Measurements from ENCODE around the gene RXFP2. TPM values are rescaled to one million over a fixed set of nuclear protein-coding genes. Genes with fewer than 3 reads are reported as not detected.

Gene RXFP2, protein sequence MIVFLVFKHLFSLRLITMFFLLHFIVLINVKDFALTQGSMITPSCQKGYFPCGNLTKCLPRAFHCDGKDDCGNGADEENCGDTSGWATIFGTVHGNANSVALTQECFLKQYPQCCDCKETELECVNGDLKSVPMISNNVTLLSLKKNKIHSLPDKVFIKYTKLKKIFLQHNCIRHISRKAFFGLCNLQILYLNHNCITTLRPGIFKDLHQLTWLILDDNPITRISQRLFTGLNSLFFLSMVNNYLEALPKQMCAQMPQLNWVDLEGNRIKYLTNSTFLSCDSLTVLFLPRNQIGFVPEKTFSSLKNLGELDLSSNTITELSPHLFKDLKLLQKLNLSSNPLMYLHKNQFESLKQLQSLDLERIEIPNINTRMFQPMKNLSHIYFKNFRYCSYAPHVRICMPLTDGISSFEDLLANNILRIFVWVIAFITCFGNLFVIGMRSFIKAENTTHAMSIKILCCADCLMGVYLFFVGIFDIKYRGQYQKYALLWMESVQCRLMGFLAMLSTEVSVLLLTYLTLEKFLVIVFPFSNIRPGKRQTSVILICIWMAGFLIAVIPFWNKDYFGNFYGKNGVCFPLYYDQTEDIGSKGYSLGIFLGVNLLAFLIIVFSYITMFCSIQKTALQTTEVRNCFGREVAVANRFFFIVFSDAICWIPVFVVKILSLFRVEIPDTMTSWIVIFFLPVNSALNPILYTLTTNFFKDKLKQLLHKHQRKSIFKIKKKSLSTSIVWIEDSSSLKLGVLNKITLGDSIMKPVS
- polyA plus RNA-seq (2013, experiment 1 of 2; ENCODE audit: insufficient read length), result not detected
- polyA plus RNA-seq (2013, experiment 2 of 2; ENCODE audit: insufficient read length), result not detected

DNA sequence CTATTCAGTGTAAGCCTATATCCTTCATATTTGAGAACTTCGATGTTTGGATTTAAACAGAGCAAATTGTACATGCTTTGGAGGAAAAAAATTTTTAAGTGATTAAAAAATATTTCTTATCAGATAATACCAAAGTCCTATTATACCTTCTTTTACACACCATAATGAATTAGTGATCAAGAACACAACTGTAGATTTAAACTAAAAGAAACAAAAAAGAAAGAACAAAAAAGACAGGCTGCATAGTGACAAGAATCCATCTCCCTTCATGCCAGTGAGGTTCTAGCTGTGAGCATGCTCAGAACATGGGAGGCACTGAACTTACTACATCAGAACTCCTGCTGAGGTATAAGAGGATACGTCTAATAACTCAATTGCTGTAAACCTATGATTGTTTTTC, at the start of gene RXFP2:
TSS of gene RXFP2 (plus strand) at position 301 of the 400 bp plus-strand sequence. CDS start at position 388, 87 bp downstream.
- DNase-seq, result no peak

DNA sequence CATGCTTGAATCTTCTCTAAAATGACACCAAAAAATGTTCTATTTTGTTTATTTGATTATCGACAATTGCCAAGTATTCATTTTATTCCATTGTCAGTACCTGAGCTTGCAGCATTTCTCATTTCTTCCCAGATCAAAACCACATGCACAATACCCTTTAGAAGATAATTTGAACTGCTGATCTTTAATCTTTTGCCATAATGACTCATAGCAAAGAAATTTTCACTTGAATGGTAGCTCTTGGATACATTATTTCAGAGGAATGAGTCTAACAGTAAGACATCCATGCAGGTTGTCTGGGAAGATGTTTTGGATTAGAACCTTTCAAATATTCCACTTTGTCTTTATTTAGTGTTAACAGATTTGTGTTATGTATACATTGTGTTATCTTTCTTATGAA, 42.0 kb upstream of the RXFP2 start:
- peak; percentile 12 for DNase-seq

DNA sequence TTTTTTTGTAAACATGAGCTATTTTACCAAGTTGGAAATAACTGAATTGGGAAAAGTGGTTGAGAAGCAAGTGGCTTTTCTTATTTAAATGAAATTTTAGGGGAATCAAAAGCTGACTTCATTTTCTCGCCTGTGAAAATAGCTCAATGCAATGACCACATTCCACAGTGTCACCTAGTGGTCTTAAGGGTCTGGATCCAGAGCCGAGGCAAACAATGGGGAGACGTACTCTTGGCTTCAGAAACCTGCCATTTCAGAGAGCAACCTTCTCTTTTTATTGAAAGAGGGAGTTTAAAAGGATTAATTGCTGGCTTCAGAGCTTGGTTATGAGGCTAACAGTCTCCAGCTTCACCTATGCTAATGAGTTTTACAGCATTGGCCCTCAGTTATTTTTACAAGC, 39.7 kb upstream of the RXFP2 start:
- no peak for DNase-seq

DNA sequence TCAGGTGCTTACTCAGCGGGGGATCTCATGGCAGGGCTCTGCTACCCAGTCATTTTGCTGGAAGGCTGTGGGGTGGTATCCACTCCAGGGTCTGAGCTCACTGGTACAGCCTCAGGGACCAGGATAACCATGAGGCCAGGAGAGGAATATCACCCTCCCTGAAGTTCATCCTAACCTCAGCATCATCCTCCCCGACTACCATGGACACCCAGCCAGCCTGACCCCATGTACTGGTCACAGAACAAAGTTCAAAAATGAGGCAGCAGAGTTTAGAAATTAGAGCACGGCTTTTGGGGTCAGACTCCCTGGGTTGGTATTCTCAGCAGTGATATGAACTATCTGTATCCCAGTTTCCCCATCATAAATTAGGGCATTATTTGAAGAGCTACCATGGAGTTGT, 35.5 kb upstream of the RXFP2 start:
- DNase-seq, result no peak

DNA sequence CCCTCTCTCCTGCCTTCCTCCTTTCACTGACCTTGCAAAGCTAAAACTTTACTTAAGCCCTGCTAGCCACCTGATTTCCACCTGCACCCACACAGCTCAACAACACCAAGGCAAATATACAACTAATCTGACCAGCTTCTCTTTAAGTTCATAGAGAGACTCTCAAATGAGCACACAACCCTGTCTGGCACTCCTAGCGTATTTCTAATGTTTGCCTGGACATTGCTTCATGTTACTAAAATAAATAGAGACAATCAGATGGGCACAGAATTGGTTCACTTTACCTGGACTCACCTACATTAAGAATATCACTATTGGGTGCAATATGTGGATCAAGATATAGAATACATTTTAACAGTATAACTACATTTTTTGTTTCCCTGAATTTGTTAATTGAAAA, 33.2 kb upstream of the RXFP2 start:
- no peak for DNase-seq

DNA sequence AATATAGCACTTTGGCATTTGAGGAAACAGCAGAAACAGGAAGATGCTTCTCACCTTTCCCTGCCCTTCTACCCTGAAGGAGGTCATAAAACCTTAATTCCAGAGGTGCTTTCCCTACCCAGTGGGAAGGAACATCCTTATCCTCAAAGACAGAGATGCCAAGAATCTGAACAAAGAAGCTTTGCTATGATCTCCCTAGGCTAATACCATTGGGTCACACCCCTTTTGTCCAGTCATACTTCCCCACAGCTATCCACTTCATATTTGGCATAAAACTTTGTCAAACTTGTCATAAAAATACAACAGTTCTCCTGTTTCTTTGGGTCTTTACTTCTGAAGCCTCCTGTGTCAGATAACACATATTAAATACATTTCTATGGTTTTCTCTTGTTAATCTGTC, 21.7 kb upstream of the RXFP2 start:
- DNase-seq, result no peak

DNA sequence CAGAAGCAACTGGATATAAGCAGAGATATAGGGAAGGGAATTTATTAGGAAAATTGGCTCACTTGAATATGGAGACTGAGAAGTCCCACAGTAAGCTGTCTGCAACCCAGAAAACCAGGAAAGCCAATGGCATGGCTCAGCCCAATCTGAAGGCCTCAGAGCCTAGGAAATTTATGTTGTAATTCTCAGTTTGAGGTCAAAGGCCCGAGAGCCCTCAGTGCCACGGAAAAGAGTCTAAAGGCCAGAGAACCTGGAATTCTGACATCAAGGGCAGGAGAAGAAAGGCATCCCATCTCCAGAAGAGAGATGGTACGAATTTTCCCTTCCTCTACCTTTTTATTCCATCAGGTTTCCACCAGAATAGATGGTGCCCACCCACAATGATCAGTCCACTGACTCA, 20.1 kb upstream of the RXFP2 start:
- DNase-seq, result no peak

DNA sequence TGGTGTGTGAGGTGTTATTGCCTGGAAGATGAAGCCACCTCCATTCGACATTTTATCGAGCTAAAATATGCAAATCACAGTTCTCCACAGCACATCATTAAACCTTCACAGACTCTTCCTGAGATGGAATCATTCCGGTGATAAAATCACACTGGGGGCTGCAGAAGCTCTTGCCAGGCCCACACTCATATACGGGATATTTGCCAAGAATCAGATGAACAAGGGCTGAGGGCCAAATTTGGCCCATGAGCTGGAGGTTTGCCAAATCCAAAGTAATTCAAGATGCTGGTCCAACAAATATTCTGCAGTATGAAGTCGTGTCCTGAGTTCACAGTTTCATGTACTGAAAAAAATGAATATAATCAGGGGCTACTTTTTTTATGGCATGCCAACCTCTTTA, 16.7 kb upstream of the RXFP2 start:
- peak; percentile 48 for DNase-seq

DNA sequence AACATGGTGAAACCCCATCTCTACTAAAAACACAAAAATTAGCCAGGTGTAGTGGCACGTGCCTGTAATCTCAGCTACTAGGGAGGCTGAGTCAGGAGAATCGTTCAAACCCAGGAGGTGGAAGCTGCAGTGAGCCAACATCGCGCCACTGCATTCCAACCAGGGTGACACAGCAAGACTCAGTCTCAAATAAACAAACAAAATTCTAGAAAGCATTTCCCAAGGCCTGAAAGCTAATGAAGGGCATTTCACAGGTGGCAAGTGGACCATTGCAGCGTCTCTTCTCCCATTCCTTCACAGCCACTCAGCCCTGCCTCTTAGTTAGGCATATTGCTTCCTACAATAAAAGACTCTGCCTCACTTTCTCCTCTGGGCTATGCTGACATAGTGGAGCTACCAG, 13.5 kb upstream of the RXFP2 start:
- no peak for DNase-seq

DNA sequence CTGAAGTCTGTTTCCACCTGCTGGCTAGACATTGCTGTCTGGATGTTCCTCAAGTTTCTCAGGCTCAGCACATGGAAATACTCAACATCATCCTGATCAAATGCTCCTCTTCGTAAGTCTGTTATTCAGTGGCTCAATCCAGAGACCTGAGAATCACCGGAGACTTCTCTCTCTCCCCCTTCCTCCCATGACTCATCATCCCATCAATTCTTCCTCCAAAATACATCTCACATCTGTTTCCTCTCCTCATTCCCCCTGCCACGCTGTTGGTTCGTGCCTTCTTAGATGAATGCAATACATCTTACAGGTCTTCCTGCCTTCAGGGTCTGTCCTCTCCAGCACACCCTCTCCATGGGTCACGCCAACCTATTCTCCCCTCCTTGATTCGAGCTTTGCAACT, 7.4 kb upstream of the RXFP2 start:
- DNase-seq, result no peak

DNA sequence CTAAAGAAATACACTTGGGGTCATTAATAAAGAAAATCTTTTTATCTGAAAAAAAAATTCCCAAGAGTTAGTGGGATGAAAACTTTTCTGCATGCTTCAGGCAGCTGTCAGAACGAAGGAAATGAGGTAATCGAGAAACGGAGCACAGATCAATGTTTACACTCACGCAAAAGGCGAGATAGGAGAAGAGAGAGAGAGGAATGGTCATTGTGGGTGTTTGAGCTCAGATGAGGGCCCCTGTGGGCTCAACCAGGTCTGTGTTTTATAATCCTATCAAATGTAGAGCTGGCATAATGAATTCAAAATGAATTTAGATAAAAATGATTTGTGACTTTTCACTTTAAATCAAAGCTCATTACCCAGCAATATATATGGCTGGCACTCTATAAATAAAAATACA, 6.3 kb upstream of the RXFP2 start:
- peak; percentile 12 for DNase-seq

DNA sequence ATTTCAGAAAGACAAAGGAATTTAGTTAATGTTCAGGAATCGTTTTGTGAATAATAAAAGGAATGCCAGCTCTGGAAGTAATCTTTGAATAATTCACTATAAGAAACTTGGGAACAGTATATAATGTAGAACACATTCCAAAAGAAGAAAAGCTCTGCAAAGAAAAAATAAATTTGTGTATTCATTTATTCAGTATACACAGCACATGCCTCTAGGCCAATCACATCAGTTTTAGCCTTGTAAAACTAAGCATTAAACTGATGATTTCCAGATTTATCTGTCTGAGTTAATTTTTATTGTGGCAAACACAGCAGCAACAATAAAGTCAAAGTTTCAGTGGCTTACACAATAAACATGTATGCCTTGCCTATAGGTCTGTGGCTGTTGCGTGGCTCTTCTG, 5.7 kb upstream of the RXFP2 start:
- DNase-seq, result no peak

DNA sequence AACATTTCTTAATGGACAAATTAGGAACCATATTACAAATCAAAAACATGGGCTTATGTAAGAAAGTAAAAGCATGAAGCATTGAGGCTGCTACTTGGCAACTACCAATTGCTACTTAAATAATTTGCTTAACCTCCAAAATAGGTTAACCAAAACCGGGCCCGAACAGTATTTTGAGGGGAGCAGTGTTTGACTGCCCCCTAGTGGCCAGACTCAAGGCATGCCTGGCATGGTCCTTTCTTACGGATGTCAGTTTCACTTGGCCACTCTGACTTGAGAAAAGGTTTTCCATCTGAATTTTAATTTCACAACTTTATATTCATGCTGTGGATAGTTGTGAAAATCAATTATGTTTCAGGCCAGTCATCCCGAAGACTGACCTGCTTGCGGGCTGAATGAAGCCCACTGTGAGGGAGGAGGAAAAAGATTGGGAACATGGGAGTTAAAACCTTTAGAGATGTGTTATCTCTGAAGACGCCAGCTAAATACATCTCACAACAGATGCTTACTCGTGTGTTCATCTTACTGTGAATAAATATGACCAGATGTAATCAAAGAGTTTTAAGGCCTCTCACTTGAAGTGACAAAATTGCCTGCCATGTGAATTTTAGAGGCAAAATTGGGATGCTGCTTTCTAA, 2.9 kb downstream of the RXFP2 start:
- DNase-seq, result peak; percentile 73

DNA sequence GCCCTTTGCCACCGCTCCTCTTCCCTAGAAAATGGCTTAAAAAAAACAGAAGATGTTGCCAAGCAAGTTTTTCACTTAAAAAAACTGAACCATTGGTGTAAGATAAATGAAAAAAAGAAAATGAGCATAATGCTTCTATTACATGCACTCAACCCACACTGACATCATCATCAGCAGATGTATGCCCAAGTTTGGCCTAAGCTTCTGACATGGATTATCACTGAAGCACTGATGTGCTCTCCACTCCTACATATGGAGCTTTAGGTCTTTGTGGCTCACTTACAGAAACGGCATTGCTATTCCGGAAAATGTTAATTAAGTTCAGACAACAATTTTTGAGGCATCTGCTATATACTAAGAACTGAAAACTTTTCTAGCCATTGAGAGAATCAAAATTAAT, 8.0 kb downstream of the RXFP2 start:
- DNase-seq, result peak; percentile 26

DNA sequence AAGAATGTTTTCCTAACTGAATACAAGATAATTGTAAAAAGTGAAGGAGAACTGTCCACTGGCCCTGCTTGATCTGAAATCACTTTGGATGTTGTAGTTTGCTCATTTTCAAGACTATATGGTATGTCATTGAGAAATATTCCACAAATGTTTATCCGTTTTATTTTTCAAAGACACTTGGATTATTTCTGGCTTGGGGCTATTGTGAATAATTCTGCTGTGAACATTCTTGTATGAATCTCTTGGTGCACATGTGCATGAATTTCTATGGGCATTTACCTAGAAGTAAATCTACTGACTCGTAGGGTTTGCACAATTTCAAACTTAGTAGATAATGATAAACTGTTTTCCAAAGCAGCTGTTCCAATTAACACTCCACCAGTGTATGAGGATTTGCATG, 8.6 kb downstream of the RXFP2 start:
- DNase-seq, result no peak

DNA sequence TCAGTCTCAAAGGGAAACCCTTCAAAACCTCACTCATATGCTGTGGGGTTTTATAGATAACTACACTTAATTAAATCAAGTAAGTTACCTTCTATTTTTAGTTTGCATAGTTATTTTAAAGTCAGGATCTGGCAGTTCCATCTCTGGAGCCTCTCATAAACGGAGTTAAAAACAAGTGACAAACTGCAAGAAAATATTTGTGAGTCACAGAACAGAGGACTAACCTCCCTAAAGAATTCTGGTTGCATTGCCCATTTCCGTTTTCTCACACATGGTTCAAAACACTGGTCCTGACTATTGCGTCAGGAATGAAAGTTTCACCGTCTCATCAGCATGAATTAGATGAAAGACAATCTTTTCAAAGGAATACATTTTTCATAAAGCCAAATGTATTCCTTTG, 10.6 kb downstream of the RXFP2 start:
- DNase-seq, result peak; percentile 93

DNA sequence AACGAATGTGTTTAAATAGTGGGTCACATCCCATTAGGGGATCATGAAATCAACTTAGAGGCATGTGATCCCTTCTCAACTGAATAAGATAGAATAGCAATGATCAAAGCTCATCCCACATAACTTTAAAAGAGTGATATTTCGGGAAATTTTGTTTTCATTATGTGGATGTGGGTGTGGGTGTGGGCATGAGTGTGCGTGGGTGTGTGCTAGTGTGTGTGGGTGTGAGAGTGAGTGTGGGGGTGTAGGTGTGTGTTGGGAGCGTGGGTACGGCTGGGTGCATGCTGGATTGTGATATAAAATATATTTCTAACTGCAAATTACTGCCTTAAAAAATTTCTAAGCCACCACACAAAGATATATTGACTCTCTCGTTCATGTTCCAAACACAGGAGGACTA, 15.9 kb downstream of the RXFP2 start:
- no peak for DNase-seq

DNA sequence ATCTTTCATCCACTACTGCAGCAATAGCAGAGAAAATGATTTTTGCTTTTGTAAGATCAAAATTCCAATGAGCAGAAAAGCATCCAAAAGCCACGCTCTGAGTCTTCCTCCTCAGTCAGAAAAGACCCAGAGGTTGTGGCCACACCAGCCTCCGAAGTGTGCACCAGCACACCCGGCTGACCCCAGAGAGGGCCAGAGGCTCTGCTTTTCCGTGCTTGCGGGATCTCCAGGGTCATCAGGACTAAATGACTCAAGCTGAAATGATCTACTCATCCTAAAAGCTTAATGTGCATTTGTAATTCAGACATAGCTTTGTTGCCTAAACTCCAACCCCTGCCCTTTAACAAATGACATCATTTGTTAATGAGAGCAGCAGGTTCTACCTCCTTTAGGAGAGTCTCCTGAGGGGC, 16.5 kb downstream of the RXFP2 start:
- peak; percentile 32 for DNase-seq

DNA sequence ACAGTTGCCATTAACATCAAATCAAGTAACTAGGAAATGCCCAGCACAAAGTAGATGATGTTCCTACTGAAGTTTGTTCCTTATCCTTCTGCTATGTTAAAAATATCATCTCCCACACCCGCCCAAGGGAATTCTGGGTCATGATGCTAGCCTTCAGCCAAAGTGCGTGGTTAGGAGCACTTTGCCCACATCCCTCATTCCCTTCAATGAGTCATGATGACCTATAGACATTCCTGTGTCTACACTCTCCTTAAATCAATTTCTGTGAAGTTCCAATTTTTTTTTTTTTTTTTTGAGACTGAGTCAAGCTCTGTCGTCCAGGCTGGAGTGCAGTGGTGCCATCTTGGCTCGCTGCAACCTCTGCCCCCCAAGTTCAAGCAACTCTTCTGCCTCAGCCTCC, 17.0 kb downstream of the RXFP2 start:
- peak; percentile 95 for DNase-seq

DNA sequence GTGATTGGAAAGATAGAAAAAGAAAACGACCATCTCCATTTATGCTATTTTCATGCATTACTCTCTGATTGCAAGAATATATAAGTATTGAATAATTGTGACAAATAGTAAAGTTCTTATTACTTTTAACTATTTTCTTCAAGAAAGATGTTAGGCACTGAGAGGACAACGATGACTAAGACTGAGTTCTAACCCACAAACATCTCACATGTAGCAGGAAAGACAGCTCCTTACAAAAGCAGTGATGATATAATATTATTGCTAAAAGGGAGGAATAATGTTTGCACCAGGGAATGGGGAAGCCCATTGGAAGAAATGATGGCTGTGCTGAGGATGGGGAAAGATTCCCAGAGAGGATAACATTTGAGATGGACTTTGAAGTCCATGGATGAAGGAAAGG, 22.6 kb downstream of the RXFP2 start:
- DNase-seq, result peak; percentile 47

DNA sequence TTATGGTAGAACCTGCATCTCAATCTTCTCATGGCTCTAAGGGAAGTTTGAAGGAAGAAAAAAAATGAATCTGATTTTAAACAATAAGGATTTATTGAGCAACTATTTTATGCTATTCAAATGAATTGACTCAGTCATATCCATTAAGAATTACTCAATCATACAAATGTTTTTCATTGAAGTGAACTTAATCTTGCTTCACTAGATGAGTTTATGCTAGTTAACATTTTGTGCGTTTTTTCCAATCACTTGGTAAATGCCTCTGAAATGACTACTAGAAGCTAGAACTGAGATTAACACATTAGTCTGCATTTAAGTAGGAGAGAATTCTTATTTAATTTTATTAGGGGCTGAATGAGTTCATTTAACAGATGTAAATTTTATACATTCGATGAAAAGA, 25.2 kb downstream of the RXFP2 start:
- DNase-seq, result no peak

DNA sequence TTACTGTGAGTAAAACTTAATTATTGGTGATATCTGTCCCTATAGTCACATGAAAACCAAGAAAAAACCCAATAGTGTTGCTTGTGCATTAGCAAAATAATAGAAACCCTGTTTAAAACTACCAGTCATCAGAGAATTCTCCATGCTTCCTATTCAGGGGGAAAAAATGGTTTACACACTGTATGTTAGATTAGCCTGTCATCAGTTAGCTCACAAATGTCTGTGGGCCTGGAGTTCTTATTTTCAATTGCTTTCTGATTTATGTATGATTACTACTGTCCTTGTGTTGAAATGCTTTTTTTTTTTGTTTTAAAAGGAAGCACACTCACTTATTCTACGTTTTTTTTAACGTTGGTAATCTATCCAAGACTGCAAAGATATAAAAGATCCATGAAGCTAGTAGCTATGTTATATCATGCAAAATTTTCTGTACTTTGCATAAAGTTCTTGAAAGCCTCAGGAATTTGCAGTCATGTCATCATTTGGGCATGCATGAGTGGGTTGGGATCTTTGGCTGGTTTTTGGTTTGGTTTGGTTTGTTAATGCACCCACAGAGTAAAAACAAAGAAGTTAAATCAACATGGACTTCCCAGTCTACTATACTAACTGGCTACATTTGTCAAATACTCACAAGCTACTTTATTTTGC, 25.9 kb downstream of the RXFP2 start:
- peak; percentile 95 for DNase-seq

All from fibroblast of skin of scalp (primary cell).